HG02884 (cell line): Measurements from ENCODE around the gene SYT10.
"Not testable (repeated sequence)": the region's sequence is repeated elsewhere in the genome, so short reads cannot be mapped to it uniquely, and the experiment has no call there.

Experiments
- ATAC-seq: cut with Tn5 transposase; IDR thresholded peaks from one replicate; pipeline ENCODE4 v1.9.1; 2021; ENCODE audit warnings: mild to moderate bottlenecking, moderate library complexity; ENCODE audit not compliant: unreplicated experiment

Gene SYT10, protein sequence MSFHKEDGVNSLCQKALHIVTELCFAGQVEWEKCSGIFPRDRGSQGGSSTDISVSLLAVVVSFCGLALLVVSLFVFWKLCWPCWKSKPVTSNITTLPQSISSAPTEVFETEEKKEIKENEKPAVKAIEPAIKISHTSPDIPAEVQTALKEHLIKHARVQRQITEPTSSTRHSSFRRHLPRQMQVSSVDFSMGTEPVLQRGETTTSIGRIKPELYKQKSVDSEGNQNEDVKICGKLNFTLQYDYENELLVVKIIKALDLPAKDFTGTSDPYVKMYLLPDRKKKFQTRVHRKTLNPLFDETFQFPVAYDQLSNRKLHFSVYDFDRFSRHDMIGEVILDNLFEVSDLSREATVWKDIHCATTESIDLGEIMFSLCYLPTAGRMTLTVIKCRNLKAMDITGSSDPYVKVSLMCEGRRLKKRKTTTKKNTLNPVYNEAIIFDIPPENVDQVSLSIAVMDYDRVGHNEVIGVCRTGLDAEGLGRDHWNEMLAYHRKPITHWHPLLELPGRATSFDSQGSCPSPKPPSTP

DNA sequence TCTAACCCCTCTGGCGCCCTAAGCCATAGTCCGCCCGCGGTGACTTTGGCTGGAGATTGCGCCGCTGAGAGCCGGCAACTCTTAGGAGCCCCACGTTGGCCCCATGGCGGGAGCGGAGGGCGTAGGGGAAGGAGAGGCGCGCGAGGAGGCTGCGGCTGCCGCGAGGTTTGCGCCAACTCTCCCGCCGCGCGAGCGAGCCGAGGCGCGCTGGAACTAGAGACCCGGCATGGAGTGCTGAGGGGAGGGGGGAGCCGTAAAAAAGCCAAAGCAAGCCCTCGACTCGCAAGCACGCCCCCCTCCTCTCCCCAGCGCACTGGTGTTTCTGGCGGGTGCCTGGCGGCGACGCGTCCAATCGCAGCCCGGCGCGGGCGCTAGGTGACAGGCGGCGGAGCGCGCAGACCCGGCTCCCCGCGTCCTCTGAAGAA, at the start of gene SYT10:
TSS of gene SYT10 (minus strand) at position 233 of the 425 bp plus-strand sequence. CDS start 297 bp downstream, outside the sequence.
- ATAC-seq: no peak

DNA sequence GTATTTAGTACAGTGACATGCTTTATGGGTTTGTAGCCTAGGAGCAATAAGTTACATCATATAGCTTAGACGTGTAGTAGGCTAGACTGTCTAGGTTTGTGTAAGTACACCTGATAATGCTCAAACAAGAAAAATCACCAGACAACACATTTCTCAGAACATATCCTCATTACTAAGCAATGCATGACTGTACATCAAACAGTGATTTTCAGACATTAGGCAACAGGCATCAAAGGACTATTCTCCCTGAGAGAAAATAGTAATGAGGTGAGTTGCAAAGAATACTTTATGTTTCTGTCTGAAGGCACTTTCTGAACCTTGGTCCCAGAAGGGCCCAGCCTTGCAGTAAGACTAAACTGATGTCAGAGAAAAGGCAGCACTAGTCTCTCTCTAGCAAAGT, 48.4 kb upstream of the SYT10 start:
- no peak for ATAC-seq

DNA sequence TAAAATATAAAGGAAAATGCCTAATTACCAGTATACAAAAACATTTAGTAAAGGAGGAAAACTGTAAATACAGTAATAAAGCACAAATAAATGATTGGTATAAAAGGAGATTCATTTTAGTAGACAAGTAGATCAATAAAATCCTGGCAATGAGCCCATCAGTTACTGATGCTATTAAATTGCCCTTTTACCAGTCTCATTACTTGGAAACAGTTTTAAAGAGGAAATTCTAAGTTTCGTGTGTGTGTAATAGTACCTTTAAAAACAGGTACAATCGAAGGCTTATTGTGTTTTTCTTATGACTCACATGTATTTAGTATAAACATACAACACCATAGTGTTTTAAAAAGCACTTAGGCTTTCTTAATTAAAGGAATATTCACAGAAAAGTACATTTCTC, 46.4 kb upstream of the SYT10 start:
- ATAC-seq: no peak

DNA sequence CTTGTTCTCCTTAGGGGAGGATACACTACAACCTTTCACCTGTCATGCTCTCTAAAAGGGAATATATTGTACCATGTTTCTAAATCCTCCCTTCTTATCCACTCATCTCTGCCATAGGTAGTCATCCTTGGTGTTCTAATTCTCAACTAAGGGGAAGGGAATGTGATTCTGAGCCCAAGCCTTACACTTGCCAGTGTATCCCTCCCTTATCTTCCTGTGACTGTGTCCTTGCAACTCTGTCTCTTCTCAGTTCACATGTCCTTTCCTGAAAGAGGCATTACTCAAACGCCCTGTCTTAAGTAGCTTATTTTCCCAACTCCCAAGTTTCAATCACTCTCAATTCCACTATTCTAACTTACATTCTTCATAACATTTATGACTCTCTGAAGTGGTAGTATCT, 44.5 kb upstream of the SYT10 start:
- no peak for ATAC-seq

DNA sequence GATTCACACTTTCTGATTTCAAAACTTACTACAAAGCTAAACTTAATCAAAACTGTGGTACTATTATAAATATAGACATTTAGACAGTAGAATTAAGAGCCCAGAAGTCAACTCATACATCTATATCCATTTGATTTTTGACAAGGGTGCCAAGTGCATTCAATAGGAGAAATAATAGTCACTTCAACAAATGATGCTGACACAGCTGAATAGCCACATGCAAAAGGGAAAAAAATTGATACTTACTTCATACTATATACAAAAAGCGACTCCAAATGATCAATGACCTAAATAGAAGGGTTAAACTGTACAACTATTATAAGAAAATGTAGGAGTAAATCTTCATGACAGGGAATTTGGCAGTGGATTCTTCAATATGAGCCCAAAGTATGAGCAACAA, 40.7 kb upstream of the SYT10 start:
- ATAC-seq: no peak

DNA sequence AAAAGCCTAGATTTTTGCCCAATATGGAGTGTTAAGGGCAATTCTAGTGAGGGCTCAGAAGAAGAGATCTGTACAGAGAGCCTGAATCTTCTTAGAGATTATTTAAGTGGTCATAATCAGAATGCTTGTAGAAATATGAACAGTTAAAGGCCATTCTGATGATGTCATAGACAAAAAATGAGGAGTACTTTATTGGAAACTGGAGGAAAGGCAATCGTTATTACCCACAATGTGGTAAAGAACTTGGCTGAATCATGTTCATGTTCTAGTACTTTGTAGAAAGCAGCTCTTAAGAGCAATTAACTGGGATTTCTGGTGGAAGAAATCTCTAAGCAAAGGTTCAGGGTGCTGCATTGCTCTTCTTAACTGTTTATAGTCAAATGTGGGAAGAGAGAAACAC, 36.4 kb upstream of the SYT10 start:
- no peak for ATAC-seq

DNA sequence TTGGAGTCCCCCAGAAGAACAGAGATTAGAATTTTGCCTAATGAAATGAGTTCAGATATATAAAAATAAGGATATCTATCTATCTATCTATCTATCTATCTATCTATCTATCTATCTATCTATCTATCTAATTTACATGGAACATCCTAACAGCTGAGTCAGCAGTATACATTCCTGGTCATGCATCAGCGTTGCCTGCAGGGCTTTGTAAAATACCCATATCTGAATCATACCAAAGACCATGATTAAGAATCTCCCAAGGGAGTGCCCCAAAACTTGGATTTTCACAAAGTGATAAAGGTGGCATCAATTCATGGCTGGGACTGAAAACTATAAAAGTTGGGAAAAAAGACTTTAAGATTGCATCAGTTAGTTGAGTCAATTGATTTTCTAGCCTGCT, 32.7 kb upstream of the SYT10 start:
- no peak for ATAC-seq

DNA sequence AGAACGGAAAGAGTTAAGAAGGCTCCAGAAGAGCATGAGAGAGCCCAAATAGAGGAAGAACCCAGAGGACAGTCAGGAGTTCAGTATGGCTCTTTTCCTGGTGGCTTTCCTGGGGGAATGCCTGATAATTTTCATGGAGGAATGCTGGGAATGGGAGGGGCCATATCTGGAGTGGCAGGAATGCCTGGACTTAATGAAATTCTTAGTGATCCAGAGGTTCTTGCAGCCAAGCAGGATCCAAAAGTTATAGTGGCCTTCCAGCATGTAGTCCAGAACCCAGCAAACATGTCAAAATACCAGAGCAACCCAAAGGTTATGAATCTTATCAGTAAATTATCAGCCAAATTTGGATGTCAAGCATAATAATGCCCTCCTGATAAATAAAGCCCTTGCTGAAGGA, 15.5 kb upstream of the SYT10 start:
- no peak for ATAC-seq

DNA sequence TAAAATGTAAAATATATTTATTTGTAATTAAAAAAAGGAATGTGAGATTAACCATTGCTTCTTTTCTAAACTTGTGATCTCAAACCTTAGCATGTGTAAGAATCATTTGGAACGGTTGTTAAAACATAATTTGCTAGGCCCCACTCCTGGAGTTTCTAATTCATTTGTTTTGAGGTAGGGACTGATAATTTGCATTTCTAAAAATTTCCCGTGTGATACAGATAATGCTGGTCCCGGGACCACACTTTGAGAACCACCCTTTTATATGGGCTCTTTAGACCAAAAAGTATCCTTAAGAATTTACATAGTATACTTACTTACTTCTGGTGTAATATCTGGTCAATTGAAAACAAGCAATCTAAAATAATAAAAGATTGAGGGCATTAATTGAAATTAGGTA, 10.9 kb upstream of the SYT10 start:
- ATAC-seq: no peak

DNA sequence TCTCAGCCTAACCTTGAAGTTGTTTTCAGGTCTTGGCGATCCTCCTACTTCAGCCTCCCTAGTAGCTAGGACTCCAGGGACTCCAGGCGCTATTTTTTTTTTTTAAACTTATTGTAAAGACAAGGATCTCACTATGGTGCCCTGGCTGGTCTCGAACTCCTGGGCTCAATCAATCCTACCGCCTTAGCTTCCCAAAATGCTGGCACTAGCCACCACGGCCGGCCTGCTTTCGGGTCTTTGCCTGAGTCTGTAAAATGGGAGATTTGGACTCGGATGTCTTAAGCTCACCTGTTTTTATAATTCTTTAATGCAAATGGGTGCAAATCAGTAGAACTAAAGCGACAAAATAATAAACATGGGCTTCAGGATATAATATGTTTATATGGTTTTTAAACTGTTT, 858 bp upstream of the SYT10 start:
- ATAC-seq: no peak

DNA sequence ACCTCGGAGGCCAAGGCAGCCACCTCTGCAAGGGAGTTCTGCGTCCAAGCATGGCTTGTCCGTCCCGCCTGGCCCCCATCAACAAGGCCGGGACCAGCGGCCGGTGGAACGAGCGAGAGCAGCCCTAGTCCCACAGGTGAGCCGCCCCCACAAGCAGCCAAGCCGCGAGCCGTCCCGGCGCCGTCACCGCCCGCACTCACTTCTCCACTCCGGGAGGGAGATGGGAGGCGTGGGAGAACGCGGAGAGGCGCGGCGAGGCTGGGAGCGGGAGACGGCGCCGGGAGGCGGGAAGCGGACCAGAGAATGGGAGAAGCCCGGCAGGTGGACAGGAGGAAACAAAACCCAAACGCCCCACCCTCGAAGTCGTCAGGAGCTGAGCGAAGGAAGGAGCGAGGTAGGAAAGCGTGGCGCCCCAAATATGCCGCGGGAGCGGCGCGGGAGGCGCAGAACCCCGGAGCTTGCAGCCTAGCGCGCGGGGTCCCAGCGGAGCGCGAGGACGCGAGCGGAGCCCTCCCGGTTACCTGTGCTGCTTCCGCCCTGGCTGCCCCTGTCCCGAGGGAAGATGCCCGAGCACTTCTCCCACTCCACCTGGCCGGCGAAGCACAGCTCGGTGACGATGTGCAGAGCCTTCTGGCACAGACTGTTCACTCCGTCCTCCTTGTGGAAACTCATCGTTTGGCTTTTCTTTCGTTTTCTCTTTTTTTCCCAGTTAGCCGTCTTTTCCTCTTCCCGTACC, 600 bp downstream of the SYT10 start:
- ATAC-seq: no peak

DNA sequence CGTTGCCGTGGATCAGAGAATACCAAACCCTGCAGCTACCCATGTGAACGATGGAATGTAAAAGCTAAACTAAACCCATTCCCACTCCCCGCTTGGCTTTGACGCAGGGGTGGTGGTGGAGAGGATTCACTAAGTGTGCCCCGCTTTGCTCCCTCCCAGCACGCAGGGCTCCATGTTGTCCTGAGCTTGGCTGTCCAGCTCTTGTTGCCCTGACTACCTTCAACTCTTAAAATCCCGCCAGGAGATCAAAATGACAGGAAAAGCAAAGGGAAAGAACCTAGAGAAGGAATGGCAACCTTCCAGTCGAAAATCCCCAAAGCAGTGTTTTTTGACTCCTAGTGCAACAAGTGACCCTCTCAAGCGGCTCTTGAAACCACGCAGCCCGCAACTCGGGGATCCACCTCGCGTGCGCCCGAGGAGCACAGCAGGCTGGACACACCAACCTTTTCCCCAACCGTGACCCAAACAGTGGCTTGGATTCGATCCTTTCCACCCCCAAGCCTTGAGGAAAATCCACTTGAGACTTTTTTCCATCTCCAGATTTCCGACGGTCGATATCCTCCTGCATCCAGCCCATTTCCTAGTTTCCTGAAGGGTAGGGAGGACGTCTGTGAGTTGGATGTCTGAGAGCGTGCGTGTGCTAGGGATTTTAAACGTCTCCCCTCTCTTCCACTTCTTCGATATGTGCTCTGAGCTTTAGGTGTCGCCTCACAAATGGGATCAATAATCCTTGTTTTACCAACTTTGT, 1.4 kb downstream of the SYT10 start:
- ATAC-seq: no peak

DNA sequence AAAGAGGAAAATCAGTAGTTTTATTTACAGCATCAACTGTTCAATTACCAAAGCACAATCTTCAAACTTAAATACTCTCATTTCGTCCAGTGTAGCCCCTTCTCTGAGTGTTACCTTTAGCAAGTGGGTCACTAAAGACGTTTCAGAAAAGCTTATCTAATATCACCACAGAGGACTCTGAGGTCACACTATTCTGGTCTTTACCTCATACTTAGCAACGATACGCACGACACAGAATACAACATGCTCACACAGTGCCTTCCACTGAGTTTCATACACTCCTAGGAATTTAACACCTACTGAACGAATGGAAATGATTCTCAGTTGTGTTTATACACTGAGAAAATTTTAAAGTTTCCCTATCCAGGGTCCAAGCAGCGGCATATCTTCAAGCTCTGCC, 2.0 kb downstream of the SYT10 start:
- no peak for ATAC-seq

DNA sequence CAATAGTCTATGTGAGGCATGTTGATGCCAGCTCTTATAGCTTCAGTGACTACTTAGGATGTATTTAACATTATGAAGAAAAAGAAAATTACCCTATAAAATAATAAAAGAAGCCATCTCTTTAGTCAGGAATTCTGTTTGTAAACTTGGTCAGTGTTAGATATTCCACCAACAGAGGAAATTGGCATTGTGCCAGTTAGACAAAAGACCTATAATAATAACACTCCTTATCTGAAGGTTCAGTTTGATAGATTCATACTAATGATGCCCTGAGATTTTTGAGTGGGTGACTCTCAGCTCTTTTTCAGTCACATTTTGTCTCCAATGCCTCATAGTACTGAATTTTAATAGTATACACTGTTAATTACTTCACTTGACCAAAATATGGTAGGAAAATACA, 6.6 kb downstream of the SYT10 start:
- ATAC-seq: no peak

DNA sequence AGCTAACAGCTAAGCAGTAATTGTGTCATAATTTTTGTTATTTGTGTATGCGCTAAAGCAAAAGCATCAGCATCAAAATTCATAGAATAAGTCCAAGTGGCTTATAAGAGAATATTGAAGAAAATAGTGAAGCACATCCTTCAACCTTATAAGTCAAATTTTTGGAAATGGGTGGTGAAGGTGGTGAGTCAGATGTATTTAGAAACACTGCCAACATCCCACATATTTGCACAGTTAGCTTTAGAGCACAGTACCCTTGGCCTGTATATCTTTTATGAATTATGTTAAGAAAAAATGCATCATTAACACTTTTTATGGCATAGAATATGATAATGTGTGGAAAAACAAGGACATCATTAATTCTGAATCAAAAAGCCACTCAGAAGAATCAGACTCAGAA, 8.0 kb downstream of the SYT10 start:
- no peak for ATAC-seq

DNA sequence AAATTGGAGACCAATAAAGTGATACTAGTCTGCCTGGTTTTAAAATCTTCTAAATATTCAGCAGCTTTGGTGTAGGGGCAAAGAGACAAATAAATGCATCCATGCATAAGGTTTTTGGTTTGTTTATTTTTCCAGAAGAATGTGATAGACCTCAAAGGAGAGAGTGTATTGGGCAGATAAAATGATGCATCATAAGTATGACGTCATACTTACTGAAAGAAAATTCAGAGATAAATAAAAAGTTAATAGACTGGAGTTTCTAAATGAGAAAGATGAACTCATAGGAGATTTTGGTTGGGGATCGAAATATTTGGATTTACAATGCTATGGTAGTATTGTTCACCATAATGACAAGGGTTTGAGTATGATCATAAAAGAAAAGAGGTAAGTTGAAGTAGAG, 10.2 kb downstream of the SYT10 start:
- no peak for ATAC-seq

DNA sequence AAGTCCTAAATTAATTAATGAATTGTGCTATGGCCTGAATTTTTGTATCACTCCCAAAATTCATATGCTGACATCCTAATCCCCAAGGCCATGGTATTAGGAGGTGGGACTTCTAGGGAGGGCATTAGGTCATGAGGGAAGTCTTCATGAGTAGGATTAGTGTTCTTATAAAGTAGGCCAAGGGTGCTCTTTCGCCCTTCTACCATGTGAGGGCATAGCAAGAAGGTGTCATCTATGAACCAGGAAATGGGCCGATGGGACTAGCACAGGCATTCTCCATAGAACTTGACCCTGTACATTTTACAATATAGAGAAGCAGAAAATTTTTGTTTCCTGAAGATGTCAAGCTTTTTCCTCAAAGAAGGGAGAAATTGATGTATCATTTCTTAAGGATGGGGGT, 12.5 kb downstream of the SYT10 start:
- ATAC-seq: no peak

DNA sequence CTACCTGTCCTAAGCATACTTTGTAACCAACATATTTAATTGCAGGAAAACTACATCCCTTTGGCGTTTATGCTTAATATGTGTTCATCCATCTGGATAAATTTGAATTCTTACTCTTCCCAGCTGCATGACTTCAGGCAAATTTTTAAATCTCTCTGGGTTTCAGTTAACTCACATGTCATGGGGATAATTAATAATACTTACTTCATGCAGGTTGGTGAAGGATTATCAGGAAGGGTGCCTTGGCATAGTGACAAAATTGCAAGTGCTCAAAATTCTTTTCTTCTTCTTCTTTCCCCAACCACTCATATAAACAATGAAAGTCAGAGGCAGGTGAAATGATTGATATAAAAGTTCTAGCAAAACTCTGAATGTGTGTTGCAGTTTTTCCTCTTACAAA, 15.9 kb downstream of the SYT10 start:
- no peak for ATAC-seq

DNA sequence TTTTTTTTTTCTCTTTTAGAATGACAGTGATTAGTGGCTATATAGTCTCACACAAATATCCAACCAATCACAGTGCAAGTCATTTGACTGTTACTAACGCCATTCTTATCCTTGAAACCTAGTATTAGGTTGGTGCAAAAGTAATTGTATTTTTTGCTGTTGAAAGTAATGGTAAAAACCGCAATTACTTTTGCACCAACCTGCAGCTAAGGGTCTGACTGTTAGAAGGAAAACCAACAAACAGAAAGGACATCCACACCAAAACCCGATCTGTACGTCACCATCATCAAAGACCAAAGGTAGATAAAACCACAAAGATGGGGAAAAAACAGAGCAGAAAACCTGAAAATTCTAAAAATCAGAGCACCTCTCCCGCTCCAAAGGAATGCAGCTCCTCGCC, 27.2 kb downstream of the SYT10 start:
- ATAC-seq: not testable (repeated sequence)

DNA sequence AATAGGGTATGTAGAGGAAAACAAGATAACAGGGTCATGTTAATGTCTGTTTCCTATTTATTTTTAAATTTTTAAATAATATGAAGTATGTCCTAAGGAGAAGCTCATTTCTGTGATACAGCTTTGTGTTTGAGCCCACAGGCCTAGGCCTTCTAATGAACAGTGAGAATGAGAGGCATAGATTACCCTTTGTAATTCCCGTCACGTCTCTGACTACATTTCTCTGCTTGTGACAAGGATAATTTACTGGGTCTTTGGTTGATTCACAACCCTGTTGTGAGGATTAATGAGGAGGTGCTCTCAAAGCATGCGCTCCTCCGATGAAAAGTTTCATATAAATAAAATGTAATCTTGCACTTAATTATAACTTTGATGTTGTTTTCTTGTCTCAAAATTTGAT, 56.1 kb downstream of the SYT10 start:
- ATAC-seq: no peak

DNA sequence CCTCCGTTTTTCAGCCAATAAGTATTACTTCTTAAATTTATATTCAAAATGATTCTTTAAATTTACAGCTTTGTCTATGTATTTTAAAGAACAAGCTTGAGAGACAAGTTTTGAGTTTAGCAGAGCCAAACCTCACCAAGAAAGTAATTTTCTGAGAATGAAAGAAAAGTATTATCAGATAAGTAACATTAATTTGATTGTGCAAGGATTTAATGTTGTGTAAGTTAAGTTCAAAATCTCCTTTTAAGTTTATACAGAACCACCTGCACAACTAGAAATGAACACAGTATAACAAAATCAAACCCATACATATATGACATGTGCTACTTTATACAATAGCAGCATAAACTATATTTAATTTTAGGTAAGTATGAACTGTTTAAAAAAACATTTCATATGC, 63.5 kb downstream of the SYT10 start:
- no peak for ATAC-seq

DNA sequence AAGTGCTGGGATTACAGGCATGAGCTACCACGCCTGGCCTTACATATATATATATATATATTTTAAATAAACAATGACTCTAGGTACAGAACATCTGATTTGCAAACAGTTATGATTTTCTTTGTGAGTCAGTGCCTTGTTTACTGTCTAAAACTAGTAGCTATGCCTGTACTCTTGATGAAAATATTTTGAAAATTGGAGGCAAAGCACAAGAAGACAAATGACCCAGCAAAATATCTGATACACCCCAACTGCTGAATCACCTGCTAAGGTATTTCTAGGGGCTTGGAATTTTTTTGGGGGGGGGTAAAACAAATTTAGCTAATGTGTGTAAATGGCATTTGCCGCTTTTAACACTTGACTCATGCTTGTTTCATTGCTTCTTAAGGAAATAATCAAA, 69.3 kb downstream of the SYT10 start:
- no peak for ATAC-seq
